Activated CD8-positive, alpha-beta memory T cell treated with anti-CD3 and anti-CD28 coated beads, Interleukin-2, amount 50 U/mL, for 24 hours (primary cell): ENCODE data around the gene TTC14.
"Not testable (repeated sequence)": the region's sequence is repeated elsewhere in the genome, so short reads cannot be mapped to it uniquely, and the experiment has no call there.

Experiments used
- DNase-seq: peaks from one replicate; pipeline ENCODE4 v3.0.0-alpha.2; 2020; ENCODE audit errors: extremely low read depth

The TTC14 gene, protein sequence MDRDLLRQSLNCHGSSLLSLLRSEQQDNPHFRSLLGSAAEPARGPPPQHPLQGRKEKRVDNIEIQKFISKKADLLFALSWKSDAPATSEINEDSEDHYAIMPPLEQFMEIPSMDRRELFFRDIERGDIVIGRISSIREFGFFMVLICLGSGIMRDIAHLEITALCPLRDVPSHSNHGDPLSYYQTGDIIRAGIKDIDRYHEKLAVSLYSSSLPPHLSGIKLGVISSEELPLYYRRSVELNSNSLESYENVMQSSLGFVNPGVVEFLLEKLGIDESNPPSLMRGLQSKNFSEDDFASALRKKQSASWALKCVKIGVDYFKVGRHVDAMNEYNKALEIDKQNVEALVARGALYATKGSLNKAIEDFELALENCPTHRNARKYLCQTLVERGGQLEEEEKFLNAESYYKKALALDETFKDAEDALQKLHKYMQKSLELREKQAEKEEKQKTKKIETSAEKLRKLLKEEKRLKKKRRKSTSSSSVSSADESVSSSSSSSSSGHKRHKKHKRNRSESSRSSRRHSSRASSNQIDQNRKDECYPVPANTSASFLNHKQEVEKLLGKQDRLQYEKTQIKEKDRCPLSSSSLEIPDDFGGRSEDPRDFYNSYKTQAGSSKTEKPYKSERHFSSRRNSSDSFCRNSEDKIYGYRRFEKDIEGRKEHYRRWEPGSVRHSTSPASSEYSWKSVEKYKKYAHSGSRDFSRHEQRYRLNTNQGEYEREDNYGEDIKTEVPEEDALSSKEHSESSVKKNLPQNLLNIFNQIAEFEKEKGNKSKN

DNA sequence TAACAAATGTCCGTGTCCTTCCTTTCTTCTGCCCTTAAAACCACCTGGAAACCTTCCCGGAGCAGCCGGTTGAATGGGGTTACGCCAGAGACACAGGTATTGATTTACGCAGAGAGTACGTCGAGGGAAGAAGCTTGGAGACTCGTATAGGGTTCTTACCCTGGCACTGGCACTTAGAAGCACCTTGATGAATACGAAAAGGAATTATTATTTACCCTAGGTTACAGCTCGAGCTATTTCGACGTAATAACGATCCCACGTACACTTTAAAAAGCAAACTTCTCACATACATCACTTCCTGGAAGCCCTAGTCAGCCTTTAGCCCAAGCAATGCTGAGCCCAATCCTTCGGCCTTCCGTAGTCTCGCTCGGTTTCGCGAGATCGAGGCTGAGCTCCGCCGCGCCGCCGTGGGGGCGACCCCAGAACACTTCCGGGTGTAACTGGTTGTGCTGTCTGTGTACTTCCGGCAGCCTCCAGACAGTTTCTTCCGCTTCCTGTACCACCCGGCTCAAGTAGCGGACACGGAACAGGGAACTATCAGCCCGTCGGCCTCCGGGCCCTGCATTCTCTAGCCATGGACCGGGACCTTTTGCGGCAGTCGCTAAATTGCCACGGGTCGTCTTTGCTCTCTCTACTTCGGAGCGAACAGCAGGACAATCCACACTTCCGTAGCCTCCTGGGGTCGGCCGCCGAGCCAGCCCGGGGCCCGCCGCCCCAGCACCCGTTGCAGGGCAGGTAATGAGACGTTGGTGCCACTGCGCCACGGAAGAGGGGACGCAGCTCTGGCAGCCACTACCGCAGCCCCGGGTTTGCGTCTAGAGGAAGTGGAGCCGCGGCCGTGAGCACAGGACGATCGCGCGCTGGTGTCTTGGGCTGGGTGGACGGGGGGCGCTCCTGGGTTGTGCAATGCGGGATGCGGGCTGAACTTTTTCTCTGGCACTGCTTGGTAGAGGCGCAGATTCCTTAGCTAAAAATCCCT is at the start of gene TTC14:
Gene TTC14, plus strand, starts transcription at position 476 of the 979 bp plus-strand sequence. Its CDS starts 99 bp downstream, at position 575.
- DNase-seq, result peak; percentile 86

DNA sequence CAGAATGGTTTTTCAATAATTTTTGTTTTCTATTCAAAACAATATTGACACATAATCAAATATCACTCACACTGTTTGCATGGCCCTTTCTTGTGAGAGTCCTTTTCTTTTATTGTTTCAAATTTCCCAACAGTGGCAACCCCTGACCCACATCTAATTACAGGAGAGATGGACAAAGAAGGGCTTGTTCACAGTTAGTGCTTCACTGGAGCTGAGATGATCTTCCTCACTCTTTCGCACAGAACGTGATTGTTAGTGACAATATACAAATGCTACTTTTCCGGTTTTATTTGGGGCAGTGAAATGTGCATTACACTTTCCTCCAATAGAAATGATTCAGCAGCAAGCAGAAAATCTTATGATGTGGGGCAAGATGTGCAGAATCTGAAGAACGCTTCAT is 38.6 kb upstream of the TTC14 start:
- no peak for DNase-seq

DNA sequence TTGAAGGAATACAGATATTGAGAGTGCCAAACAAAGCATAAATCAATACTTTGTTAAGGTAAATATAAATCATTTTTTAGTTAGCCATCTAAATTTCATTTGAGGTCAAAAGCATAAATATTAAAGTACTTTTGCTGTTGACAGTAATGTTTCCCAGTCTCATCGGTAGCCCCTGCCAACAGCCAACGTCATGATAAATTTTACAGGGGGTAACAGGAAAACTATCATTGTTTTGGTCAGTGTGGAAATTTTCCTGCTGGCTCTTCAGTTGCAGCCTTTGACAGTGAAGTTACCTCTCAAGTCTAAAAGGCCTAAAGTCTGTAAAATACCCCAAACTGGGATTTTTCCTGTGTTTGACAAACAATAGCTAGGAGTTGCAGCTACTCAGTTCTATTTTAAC is 37.3 kb upstream of the TTC14 start:
- no peak for DNase-seq

DNA sequence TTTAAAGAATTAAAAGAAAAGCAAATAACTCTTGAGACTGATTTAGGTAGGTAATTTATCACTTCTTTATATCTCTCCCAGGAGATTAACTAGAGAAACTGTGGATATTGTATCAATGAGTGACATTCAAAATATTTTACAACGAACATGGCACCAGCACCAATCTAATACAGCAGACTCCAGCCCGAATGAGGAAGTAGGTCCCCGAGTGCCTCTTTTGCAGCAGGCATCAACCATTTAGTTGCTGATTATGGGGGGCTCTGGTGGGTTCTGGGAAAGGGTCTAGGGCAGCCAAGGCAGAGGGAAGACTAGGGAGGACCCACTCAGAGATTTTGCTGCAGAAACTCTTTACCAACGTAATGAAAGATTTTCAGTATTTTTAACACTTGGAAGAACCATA is 31.7 kb upstream of the TTC14 start:
- DNase-seq, result no peak

DNA sequence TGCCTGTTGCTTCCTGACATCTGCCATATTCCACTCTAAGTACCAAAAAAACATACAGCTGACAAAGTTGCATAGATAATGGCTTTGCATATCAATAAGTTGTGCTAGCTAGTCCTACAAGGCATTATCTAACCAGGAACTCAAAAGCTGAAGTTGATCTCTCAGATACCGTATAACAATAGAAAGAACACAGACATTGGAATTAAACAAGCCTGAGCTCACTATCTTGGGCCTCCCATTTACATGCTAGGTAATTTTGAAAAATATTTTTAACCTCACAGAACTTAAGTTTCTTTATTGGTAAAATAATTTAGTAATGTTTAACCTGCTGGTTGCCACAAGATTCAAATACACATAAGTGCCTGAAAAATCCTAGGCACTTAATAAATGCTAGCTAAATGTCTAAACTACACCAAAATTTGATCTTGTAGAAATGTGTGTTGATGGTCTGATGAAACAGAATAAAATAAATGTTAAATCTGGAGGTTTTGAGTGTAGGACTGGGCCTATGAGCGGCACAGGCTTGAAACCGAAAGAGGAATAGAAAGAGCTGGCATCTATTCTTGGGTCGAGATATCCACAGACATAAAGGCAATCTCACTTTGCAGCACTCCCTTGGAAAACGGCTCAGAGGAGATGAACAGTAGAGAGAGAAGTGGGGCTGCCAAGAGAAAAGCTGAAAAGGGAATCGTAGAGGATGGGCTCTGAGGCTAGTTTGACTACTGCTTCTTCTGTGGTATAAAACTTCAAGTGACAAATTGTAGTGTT is 29.9 kb upstream of the TTC14 start:
- no peak for DNase-seq

DNA sequence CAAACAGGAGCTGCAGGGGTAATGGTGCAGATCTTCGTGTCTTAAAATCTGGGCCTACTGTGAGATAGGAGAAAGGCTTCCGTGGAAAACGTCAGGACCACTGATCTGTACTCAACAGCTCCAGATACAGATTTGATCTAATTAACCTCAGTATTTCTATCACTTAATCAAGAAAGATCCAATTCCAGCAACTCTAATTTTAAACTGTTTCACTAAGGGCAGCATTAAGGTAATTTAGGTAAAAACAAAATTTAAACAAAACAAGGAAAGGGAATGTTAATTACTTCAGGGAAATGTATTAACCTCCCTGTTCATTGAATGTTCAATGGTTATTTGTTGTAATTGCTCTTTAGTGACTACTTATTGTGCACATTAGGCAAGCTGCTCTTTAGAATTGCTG is 26.4 kb upstream of the TTC14 start:
- no peak for DNase-seq

DNA sequence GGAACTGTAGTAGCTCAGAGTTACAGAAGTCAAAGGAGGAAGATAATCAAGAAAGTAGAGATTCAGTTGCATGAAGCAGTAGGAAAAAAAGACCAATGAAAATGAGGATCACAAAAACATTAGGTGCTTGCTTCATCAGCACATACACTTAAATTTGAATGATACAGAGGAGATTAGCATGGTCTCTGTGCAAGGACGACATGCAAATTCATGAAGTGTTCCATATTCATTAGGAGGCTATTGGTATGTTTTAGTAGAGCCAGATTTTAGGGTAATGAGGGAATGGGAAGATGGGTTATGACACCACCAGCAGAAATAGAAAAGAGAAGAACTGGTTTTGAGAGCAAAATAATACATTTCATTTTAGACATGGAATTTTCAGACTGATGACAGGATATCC is 21.0 kb upstream of the TTC14 start:
- DNase-seq, result no peak

DNA sequence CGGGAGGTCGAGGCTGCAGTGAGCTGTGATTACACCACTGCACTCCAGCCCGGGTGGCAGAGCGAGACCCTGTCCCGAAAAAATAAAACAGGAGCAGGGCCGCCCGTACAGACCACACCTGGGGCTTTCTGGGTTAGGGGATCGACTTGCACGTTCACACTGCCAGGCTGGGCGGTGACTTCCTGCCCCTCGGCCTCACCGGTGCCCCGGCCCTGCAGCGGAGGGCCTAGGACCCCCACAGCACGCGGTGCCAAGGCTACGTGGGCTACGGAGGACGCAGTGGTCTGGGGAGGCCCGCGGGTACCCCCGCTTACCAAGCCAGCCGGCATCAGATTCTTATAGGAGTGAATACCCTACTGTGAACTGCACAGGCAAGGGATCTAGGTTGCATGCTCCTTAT is 11.6 kb upstream of the TTC14 start:
- no peak for DNase-seq

DNA sequence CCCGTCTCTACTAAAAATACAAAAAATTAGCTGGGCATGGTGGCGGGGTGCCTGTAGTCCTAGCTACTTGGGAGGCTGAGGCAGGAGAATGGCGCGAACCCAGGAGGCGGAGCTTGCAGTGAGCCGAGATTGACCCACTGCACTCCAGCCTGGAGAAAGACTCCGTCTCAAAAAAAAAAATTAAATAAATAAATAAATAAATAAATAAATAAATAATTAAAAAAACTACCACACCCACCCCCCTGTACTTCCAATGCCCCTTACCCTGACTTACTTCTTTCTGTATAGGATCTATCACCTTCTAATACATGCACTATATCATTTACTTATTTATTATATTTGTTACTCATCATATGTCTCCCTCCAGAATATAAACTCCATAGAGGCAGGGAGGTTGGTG is 8.3 kb upstream of the TTC14 start:
- DNase-seq, result not testable (repeated sequence)

DNA sequence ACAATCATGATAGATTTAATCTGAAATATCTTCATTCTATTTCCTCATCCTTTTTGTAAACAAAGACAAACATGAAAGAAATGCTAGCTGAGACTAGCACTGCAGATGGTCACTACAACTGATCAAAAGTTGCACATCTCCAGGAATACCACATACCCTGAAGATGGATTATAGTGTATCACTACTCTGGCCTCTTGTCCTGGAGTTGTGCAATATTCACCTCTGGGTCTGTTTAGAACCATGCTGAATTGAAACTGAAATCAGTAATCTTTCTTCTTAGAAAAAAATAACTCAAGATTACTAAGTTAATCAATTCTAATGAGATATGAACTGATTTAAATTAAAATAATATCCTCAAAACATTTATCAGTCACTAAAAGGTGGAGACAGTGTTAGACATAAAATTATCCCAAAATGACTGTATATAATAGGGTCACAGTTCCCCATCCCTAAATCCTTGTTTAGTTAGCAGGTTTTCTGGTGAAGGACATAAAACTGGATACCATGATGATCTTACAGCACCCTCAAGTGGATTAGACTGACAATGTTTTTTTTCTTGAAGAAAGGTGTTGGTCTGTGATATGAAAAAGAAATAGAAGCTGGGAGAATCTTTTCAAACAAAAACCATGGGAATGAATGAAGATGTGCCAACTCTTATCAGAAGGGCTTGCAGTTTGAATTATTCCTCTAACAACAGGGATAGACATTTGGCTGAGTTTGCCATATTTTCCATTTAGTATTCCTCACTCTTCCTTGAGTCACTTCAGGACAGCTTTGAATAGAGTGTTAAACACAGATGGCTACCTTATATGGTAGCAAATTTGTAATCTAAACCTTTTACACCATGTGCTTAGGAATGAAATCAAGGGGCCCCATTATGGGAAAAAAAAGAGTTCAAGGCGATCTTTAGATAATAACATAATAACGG is 7.1 kb upstream of the TTC14 start:
- DNase-seq, result no peak

DNA sequence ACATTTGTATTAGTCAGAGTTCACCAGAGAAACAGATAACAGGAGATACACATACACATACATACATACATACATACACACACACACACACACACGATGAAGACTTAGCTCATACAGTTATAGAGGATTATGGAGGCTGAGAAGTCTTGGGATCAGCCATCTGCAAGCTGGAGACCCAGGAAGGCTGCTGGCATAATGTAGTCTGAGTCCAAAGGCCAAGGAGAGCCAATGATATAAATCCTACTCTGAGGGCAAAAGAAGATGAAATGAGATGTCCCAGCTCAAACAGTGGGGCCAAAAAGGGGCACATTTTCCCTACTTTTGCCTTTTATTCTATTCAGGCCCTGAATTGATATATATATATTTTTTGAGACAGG is 6.4 kb upstream of the TTC14 start:
- no peak for DNase-seq

DNA sequence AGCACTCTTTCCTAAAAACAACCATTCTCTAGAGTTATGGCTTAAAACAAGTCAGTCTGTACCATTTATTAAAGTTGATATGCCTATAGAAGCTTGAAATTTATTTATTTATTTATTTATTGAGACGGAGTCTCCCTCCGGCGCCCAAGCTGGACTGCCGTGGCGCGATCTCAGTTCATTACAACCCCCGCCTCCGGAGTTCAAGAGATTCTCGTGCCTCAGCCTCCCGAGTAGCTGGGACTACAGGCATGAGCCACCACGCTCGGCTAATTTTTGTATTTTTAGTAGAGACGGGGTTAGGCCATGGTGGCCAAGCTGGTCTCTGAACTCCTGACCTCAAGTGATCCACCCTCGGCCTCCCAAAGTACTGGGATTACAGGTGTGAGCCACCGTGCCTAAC is 1.5 kb upstream of the TTC14 start:
- no peak for DNase-seq

DNA sequence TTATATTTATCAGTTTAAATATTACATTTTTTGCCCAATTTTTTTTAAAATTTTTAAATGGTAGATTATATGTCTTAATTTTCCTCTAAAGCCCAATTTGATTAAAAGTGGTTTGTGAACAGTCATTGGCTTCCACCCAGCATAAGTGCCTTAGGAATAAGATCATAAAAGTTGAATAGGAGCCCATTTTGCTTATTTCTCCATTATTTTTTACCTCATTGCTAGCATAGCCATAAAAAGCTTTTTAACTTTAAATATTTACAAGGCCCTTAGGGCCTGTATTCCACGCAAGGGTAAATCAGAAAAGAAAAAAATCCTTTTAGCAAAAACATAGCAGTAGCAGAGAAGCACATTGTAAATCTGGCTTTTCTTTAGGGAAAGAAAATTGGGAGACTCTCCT is 9.0 kb downstream of the TTC14 start:
- no peak for DNase-seq

DNA sequence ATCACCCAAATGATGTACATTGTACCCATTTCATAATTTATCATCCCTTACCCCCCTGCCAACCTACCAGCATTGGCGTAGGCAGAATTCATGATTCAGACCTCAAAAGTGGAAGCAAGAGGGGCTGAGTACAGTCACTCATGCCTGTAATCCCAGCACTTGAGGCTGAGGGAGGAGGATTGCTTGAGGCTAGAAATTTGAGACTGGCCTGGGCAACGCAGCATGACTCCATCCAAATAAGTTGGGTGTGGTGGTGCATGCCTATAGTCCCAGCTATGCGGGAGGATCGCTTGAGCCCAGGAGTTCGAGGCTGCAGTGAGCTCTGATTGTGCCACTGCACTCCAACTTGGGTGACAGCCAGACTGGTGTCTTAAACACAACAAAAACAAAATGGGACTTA is 10.4 kb downstream of the TTC14 start:
- no peak for DNase-seq

DNA sequence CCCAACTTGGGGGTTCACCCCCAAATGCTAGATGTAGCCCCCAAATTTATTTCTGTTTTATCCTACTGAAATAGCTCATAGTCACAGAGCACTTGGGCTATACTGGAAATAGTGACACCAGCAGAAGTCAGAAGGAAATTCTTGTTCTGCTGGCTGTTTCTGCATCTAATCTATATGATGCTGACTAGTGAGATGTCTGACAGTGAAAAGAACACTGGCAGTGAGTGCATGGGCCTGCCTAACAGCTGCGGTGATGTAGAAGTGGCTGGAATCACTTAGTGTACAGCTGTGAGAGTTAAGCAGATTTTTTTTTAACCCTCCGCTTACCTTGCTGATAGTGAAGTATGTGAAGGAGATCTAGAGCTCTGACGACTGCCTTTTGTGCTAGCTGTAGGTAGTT is 14.0 kb downstream of the TTC14 start:
- DNase-seq, result no peak

DNA sequence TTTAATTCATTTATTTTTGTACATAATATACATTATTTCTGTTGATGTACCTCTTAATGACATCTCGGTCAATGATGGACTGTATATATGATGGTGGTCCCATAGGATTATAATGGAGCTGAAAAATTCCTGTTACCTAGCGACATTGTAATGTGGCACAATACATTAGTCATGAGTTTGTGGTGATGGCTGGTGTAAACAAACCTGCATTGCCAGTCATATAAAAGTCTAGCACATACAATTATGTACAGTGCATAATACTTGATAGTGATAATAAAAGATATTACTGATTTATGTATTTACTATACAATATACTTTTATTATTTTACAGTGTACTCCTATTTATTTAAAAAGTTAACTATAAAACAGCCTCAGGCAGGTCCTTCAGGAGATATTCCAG is 15.1 kb downstream of the TTC14 start:
- DNase-seq, result no peak

DNA sequence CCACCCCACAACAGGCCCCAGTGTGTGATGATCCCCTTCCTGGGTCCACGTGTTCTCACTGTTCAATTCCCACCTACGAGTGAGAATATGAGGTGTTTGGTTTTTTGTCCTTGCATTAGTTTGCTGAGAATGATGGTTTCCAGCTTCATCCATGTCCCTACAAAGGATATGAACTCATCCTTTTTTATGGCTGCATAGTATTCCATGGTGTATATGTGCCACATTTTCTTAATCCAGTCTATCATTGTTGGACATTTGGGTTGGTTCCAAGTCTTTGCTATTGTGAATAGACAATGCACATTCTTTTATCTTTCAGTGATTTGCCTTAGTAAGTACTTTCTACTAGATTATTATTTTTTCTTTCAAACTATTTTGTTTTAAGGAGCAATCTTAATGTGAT is 16.6 kb downstream of the TTC14 start:
- not testable (repeated sequence) for DNase-seq

DNA sequence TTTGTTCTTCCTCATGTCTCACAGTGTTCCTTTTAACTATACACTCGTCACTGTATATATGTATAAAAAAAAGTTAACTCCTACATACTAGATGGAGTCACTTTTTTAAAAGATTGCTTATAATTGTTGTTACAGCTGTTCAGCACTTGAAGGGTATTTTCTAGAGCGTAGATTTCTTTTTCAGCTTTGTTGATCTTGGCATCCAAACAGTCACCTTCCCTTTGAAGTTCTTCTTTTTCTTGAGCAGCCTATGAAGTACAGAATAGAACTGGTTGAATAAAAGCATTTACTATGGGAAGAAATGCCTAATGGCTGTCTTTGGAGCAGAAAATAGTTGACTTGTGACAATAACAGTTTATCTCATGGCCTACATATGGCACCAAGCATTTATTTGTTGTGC is 17.8 kb downstream of the TTC14 start:
- no peak for DNase-seq

DNA sequence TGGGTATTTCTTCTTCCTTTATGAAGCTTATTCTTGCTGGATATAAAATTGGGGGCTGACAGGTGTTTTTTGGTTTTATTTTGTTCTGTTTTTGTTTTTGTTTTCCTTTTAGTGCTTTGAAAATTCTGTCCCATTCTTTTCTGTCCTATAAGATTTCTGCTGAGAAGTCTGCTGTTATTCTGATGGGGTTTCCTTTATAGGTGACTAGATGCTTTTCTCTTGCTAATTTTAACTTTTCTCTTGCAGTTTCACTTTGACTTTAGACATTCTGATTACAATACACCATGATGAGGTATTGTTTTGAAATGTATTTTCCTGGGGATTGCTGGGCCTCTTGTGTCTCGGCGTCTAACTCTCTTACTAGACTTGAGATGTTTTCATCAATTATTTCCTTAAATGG is 22.8 kb downstream of the TTC14 start:
- no peak for DNase-seq

DNA sequence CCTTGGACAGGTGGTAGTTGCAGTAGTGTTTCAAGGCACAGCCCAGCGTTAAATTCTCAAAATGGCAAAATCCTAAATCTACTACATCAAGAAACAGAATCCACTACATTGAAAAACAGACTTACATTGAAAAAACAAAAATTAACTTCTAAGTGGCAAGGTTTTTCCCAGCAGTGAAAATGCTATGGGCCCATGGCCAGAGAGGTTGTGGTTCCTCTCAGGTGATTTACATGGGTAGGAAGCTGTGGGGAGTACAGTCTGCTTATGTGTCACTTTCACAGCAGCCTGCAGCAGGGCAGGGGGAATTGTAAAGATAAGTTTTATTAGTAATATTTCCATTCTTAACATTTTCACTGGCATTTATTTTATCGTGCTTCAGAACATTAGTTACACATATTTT is 24.9 kb downstream of the TTC14 start:
- no peak for DNase-seq
